GM19328 (cell line): ENCODE data around the gene N4BP2.
"Not testable (repeated sequence)": the region's sequence is repeated elsewhere in the genome, so short reads cannot be mapped to it uniquely, and the experiment has no call there.

Source experiments
- ATAC-seq: cut with Tn5 transposase; IDR thresholded peaks from one replicate; pipeline ENCODE4 v1.9.1; 2021; ENCODE audit warnings: mild to moderate bottlenecking, moderate library complexity; ENCODE audit not compliant: unreplicated experiment

The N4BP2 gene

GRCh38 chr4:40086421-40086820 lies 29.8 kb downstream of the N4BP2 start:
- ATAC-seq = no peak

DNA sequence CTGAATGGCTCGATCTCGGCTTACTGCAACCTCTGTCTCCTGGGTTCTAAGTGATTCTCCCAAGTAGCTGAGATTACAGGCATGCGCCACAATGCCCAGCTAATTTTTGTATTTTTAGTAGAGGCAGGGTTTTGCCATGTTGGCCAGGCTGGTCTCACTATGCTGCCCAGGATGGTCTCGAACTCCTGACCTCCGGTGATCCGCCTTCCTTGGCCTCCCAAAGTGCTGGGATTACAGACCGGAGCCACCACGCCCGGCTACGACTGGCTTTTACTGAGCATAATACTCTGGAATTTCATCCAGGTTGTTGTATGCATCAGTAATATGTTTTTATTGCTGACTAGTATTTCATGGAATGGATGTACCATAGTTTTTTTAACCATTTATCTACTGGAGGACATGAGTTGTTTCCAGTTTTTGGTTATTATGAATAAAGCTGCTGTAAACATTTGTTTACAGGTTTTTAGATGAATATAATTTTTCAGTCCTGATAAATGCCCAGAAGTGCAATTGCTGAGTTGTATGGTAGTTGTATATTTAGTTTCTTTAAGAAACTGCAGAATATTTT lies 31.2 kb downstream of the N4BP2 start:
- ATAC-seq = no peak

- not testable (repeated sequence) for ATAC-seq
Observed at GRCh38 chr4:40093400-40093799, 36.8 kb downstream of the N4BP2 start.

DNA sequence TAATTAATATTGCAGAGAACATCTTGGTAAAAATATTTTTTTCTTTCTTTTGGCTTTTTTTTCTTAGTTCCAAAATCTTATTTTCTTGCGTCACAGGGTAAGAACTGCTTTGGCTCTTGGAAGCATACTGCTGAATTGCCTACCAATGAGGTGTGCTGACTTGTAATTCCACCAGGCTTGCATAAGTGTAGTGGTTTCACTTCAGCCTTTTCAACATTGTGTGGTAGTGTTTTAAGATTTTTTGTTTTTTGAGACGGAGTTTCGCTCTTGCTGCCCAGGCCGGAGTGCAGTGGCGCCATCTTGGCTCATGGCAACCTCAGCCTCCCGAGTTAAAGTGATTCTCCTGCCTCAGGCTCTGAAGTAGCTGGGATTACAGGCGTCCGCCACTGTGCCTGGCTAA lies 42.4 kb downstream of the N4BP2 start:
- ATAC-seq = no peak

DNA sequence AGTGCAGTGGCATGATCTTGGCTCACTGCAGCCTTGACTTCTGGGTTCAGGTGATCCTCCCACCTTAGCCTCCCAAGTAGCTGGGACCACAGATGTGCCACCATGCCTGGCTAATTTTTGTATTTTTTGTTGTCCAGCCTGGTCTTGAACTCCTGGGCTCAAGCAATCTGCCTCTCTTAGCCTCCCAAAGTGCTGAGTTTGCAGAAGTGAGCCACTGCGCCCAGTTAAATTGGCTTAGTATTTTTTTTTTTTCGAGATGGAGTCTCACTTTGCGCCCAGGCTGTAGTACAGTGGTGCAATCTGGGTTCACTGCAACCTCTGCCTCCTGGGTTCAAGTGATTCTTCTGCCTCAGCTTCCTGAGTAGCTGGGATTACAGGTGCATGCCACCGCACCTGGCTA lies 50.5 kb downstream of the N4BP2 start:
- not testable (repeated sequence) for ATAC-seq

DNA sequence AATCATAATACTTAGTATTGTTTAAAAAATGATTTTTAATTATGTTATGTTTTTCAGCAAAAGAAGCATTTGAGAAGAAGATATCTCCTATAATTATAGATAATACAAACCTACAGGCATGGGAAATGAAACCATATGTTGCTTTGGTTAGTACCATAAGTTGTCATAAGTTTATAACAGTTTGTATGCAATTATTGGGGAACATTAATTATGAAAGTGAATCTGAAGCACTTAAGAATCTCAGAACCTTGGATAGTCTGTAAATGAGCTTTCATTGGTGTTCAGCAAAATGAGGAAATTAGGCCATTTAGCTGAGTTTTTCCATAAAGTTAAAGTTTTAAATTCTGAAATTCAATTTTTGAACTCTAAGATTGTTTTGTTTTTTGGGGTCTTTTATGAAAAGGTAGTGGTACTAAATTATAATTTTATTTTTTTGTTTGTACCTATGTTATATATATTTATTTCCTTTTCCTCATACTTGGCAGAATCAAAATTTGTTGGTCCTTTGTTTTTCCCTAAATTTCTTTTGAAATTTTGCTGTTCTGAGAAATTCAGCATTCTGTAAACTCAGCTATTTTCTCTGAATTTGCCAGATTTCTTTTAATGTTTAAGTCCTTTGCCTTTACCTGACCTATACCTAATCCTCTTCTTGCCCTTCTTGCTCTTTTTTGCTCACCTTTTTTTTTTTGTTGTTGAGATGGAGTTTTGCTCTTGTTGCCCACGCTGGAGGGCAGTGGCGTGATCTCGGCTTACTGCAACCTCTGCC lies 55.6 kb downstream of the N4BP2 start:
- ATAC-seq = no peak

- ATAC-seq = no peak
Observed at GRCh38 chr4:40114206-40114605, 57.6 kb downstream of the N4BP2 start.

DNA sequence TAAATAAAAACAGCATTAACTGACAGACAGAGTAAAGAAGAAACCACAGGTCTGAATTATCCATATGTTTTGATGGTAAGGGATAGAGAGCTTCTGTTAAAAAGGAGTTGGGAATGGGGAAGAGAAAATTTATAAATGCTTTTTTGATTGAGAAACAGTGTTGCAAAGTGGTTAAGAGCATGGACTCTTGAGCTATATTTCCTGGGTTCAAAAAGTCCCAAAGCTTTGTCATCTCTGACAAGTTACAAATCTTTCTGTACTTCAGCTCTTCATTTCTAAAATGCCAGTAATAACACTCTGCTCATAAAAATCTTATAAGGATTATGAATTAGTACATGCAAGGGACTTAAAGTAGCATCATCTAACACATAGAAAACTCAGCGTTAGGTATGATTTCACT lies 62.2 kb downstream of the N4BP2 start:
- no peak for ATAC-seq

DNA sequence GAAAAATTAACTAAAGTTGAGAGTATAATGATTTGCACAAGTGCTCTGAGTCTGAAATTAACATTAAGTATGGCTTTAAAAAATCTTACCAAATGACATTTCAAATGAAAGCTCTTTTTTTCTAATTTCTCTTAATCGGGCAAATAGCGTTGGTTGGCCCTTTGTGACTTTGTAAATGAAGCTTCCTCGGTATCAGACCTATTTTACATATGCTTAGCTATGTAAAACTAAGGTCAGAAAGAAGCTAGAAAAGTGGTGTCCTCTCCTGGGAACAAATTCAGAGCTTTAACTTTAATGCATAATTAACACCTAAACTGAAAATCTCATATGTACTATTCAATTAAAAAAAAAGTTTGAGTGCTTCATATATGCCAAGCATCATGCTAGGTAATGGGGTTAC lies 62.7 kb downstream of the N4BP2 start:
- no peak for ATAC-seq

DNA sequence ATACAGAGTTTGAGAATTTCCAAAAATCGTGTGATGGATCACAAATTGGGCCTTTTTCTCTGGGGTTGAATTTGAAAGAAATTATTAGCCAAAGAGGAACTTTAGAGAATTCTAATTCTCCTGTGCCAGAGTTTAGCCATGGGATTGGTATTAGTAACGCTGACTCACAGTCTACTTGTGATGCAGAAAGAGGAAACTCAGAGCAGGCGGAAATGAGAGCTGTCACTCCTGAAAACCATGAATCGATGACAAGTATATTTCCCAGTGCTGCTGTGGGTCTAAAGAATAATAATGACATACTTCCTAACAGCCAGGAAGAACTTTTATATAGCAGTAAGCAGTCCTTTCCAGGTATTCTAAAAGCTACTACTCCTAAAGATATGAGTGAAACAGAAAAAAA lies 64.9 kb downstream of the N4BP2 start:
- no peak for ATAC-seq

DNA sequence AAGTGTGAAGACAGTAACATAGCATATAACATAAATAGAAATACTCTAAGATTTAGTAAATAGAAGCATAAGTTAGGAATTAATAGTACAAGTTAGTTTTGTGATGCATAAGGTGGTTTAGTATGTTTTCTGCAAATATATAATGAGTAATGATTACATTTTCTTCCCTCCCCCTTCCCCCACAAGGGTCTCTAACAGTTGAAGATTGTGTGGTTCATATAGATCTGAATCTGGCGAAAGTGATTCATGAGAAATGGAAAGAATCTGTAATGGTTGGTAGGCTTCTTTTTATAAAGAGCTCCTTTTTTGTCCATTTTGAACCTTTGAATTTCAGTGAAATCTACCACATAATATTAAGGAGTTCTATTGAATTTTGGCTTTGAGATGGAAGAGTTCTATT lies 66.3 kb downstream of the N4BP2 start:
- no peak for ATAC-seq

- no peak for ATAC-seq
Observed at GRCh38 chr4:40124690-40125089, 68.0 kb downstream of the N4BP2 start.

GRCh38 chr4:40130401-40131036 lies 73.9 kb downstream of the N4BP2 start:
- ATAC-seq = no peak

DNA sequence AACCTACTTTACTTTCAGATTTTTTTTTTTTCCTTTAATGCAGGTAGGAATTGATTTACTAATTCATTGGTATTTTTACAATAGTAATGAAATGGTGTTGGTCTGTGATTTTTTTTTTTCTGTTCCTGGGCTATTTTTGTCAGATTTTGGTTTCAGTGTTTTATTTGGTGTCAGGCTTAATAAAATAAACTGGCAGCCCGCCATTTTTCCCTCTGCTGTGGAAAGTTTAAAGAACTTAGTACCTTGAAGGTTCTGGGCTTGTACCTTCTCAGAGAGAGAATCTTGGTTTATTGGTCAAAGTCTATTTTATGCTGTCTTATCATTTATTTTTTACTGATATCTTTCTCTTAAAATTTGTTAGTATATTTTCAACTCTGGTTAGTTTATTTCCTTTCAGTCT lies 76.2 kb downstream of the N4BP2 start:
- no peak for ATAC-seq

DNA sequence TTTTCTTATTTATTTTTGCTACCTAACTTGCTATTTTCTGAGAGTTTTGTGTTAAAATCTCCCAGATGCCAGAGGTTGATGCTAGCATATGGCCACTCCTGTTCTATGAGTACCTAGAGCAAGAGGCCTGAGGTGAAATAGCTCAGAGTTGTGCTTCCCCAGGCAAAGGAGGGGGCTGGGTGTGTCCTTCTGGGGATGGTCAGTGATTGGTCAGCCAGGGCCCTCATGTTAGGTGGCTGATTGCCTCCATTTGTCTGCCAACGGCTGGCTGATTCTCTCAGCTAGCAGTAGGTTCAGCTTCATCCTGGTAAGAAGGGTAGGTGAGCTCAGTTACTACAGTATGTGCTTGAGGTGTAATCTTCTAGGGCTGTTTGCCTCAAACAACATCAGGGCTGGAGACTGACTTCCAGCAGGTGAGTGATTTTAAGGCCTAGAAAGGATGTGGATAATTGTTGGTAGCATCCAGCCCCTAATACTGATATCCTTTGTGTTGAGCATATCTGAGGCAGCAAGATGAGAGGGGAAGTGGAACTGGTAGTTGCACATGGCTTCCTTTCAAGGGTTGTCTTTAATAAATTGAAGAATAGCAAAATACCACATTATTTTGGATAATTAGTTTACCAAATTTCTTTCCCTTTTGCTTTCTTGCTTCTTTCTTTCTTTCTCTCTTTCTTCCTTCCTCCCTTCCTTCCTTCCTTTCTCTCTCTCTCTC lies 77.7 kb downstream of the N4BP2 start:
- ATAC-seq = no peak

DNA sequence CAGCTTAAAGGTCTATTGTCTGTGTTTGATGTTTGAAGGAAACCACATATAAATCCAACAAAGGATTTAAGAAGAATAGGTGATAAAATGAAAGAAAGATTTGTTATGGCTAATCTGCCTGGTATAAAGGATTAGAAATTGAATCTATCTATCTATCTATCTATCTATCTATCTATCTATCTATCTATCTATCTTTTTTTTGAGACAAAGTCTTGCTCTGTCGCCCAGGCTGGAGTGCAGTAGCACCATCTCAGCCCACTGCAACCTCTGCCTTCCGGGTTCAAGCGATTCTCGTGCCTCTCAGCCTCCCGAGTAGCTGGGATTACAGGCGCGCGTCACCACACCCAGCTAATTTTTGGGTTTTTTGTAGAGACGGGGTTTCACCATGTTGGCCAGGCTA lies 79.6 kb downstream of the N4BP2 start:
- not testable (repeated sequence) for ATAC-seq

DNA sequence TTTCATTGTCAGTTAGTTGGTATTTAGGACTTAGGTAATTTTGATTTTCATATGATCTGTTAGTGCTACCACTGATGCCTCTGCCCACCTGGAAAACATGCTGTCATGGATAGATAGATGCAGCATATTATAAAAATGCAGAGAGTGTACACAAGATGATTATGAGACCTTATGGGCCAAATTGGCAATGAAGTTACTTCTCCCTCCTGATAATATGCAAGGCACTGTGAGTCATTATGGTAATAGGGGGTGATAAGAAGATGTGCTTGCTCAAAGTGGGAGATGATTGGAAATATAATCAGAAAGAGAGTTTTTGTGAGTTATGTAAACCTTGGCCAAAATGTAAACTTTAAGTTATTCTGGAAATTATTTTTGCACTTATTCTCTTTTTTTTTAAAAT lies 83.5 kb downstream of the N4BP2 start:
- ATAC-seq = no peak

- ATAC-seq = not testable (repeated sequence)
Observed at GRCh38 chr4:40140597-40140996, 83.9 kb downstream of the N4BP2 start.

GRCh38 chr4:40143926-40144508 lies 87.4 kb downstream of the N4BP2 start:
- ATAC-seq = no peak

DNA sequence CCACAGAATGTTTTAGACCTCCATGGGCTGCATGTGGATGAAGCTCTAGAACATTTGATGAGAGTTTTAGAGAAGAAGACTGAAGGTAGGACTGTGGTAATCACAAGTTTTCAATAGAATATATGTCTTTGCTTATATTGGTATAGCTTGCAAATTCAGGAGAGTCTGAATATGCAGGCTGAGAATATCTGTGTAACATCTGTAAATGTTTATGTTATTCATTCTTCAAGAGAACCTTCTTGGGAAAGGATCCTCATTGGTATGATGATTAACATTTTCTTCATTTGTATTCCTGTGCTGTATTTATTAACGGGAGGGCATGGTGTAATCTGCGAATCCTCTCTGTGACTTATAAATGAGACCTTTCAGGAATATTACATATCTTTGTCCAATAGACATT lies 88.1 kb downstream of the N4BP2 start:
- ATAC-seq = no peak

GRCh38 chr4:40147490-40147889 lies 90.8 kb downstream of the N4BP2 start:
- not testable (repeated sequence) for ATAC-seq
